Muscle of back (tissue), 11 donors: ENCODE measurements around the gene FUS. TPM values are rescaled to one million over a fixed set of nuclear protein-coding genes. Genes with fewer than 3 reads are reported as not detected.
A peak's percentile ranks its signal among the peaks of the same experiment; 100 is the strongest.
"Not testable (repeated sequence)": the region's sequence is repeated elsewhere in the genome, so short reads cannot be mapped to it uniquely, and the experiment has no call there.

Experiments used
- DNase-seq, 3 donors: peaks; one replicate each; pipeline versions ENCODE4 v3.0.0 to v3.0.0-alpha.2; 2013
- polyA plus RNA-seq, 10 donors: library from polyadenylated mRNA; unstranded; fragments of 120-200 nt; gene quantifications; one replicate each; pipeline ENCODE4 v1.2.1, GENCODE V29; 2013; ENCODE audit not compliant: insufficient read length in 10 of 10

Gene FUS
- polyA plus RNA-seq, 10 donors = 310 to 492 (median 406) TPM

- DNase-seq = peak; percentile 98 to 99 (median 99)
Observed at GRCh38 chr16:31142109-31143010, 37.6 kb upstream of the FUS start.

GRCh38 chr16:31143011-31143693, 36.8 kb upstream of the FUS start:
- no peak for DNase-seq

- DNase-seq = no peak
Observed at GRCh38 chr16:31143694-31144148, 36.2 kb upstream of the FUS start.

- not testable (repeated sequence) for DNase-seq
Observed at GRCh38 chr16:31144418-31144817, 35.5 kb upstream of the FUS start.

GRCh38 chr16:31145398-31145990, 34.4 kb upstream of the FUS start:
- no peak for DNase-seq

GRCh38 chr16:31147574-31147973, 32.4 kb upstream of the FUS start:
- DNase-seq = no peak

GRCh38 chr16:31148281-31148728, 31.6 kb upstream of the FUS start:
- DNase-seq = no peak

- DNase-seq = no peak
Observed at GRCh38 chr16:31148896-31149295, 31.0 kb upstream of the FUS start.

- no peak for DNase-seq
Observed at GRCh38 chr16:31149332-31149731, 30.6 kb upstream of the FUS start.

GRCh38 chr16:31149894-31150890, 29.7 kb upstream of the FUS start, which contains the start of gene PRSS36:
TSS of gene PRSS36 (minus strand) at chr16:31150066. CDS start at chr16:31150035, 31 bp downstream.
- no peak for DNase-seq

GRCh38 chr16:31150976-31151375, 29.0 kb upstream of the FUS start:
- DNase-seq = not testable (repeated sequence)

GRCh38 chr16:31157136-31157535, 22.8 kb upstream of the FUS start:
- DNase-seq = no peak

- DNase-seq = no peak
Observed at GRCh38 chr16:31167315-31167714, 12.6 kb upstream of the FUS start.

GRCh38 chr16:31168848-31169247, 11.1 kb upstream of the FUS start:
- no peak for DNase-seq

- DNase-seq = not testable (repeated sequence)
Observed at GRCh38 chr16:31170048-31170447, 9.9 kb upstream of the FUS start.

GRCh38 chr16:31177136-31177535, 2.8 kb upstream of the FUS start:
- DNase-seq = no peak

GRCh38 chr16:31179219-31179746, 656 bp upstream of the FUS start:
- DNase-seq = no peak

- peak in 1 of 3 donors; percentile 63 for DNase-seq
Observed at GRCh38 chr16:31181102-31181830, 1.3 kb downstream of the FUS start.

GRCh38 chr16:31182391-31182790, 2.5 kb downstream of the FUS start:
- no peak for DNase-seq
